UCSD-AML1 (cell line): ENCODE results near the gene CHRNA4.

Source experiments
- DNase-seq: peaks from one replicate; lab custom pipeline; 2025; ENCODE audit not compliant: unreplicated experiment; lab: John Stamatoyannopoulos, UW

CHRNA4 gene

GRCh38 chr20:63322933-63323273, 38.2 kb downstream of the CHRNA4 start:
- DNase-seq: no peak

GRCh38 chr20:63322146-63322932, 38.8 kb downstream of the CHRNA4 start:
- no peak for DNase-seq

- DNase-seq: no peak
Observed at GRCh38 chr20:63321148-63321831, 39.9 kb downstream of the CHRNA4 start.

GRCh38 chr20:63320616-63321147, 40.5 kb downstream of the CHRNA4 start:
- DNase-seq: no peak

GRCh38 chr20:63320041-63320511, 41.1 kb downstream of the CHRNA4 start:
- no peak for DNase-seq

- no peak for DNase-seq
Observed at GRCh38 chr20:63319164-63320040, 41.7 kb downstream of the CHRNA4 start.

- no peak for DNase-seq
Observed at GRCh38 chr20:63318391-63319163, 42.6 kb downstream of the CHRNA4 start.

GRCh38 chr20:63317601-63318291, 43.4 kb downstream of the CHRNA4 start:
- no peak for DNase-seq

GRCh38 chr20:63317061-63317460, 44.1 kb downstream of the CHRNA4 start:
- no peak for DNase-seq

GRCh38 chr20:63316502-63316921, 44.6 kb downstream of the CHRNA4 start:
- no peak for DNase-seq

GRCh38 chr20:63315731-63316491, 45.2 kb downstream of the CHRNA4 start:
- DNase-seq: no peak

GRCh38 chr20:63315240-63315689, 45.9 kb downstream of the CHRNA4 start:
- DNase-seq: no peak

- DNase-seq: no peak
Observed at GRCh38 chr20:63314566-63315239, 46.4 kb downstream of the CHRNA4 start.

GRCh38 chr20:63314015-63314471, 47.1 kb downstream of the CHRNA4 start:
- no peak for DNase-seq

- no peak for DNase-seq
Observed at GRCh38 chr20:63313349-63314014, 47.7 kb downstream of the CHRNA4 start.

GRCh38 chr20:63312690-63313348, 48.3 kb downstream of the CHRNA4 start:
- no peak for DNase-seq

- no peak for DNase-seq
Observed at GRCh38 chr20:63312273-63312672, 48.9 kb downstream of the CHRNA4 start.
